Loucy (cell line): ENCODE measurements around the gene SGPL1.

Source experiments
- H2AFZ ChIP-seq: fragments of 200-600 bp; sonication (generic); 2 replicates; pipeline ENCODE4 v1.6.0; 2016; ENCODE audit warnings: antibody characterized with exemption, mild to moderate bottlenecking, low read length, moderate library complexity
- H3F3A ChIP-seq: fragments of 200-600 bp; 2 replicates; pipeline ENCODE4 v1.6.0; 2016; ENCODE audit warnings: antibody characterized with exemption, low read depth, mild to moderate bottlenecking
- H3K27me3 ChIP-seq: fragments of 200-600 bp; sonication (generic); 2 replicates; pipeline ENCODE4 v1.6.1; 2014; ENCODE audit warnings: low read length, mild to moderate bottlenecking; ENCODE audit not compliant: insufficient read depth, poor library complexity, severe bottlenecking
- H3K36me3 ChIP-seq: fragments of 200-600 bp; sonication (generic); 2 replicates; pipeline ENCODE4 v1.6.1; 2016; ENCODE audit warnings: low read length; ENCODE audit not compliant: insufficient read depth
- H3K4me1 ChIP-seq: fragments of 200-600 bp; sonication (generic); 2 replicates; pipeline ENCODE4 v1.5.1; 2014; ENCODE audit warnings: low read length, mild to moderate bottlenecking; ENCODE audit not compliant: insufficient read depth, poor library complexity, severe bottlenecking
- H3K4me2 ChIP-seq: fragments of 200-600 bp; sonication (generic); 2 replicates; pipeline ENCODE4 v1.6.0; 2014; ENCODE audit warnings: antibody characterized with exemption, low read length, low read depth, mild to moderate bottlenecking; ENCODE audit not compliant: poor library complexity, severe bottlenecking
- H3K4me3 ChIP-seq: fragments of 200-600 bp; sonication (generic); 2 replicates; pipeline ENCODE4 v1.5.1; 2014; ENCODE audit warnings: low read length, mild to moderate bottlenecking, mixed read lengths; ENCODE audit not compliant: poor library complexity, severe bottlenecking
- H3K79me2 ChIP-seq: fragments of 200-600 bp; sonication (generic); 2 replicates; pipeline ENCODE4 v1.6.1; 2014; ENCODE audit warnings: low read length; ENCODE audit not compliant: insufficient read depth
- H3K9ac ChIP-seq: fragments of 200-600 bp; sonication (generic); 2 replicates; pipeline ENCODE4 v1.6.0; 2014; ENCODE audit warnings: mild to moderate bottlenecking, low read depth, low read length, moderate library complexity; ENCODE audit not compliant: poor library complexity, severe bottlenecking
- H3K9me2 ChIP-seq: fragments of 200-600 bp; sonication (generic); replicated peaks from 2 replicates; pipeline ENCODE4 v1.6.1; 2016; ENCODE audit warnings: low read depth, low read length, mixed read lengths
- H3K9me3 ChIP-seq: fragments of 200-600 bp; sonication (generic); 2 replicates; pipeline ENCODE4 v1.6.1; 2014; ENCODE audit warnings: mild to moderate bottlenecking, antibody characterized with exemption, low read length, low read depth; ENCODE audit not compliant: insufficient read depth
- H4K20me1 ChIP-seq: fragments of 200-600 bp; sonication (generic); 2 replicates; pipeline ENCODE4 v1.6.0; 2014; ENCODE audit warnings: antibody characterized with exemption, low read length, mild to moderate bottlenecking; ENCODE audit not compliant: insufficient read depth, poor library complexity, severe bottlenecking
- CTCF ChIP-seq: fragments of 200-600 bp; sonication (generic); conservative IDR thresholded peaks from 2 replicates; pipeline ENCODE4 v1.5.1; 2014; ENCODE audit warnings: mild to moderate bottlenecking, antibody characterized with exemption, low read length
- EZH2phosphoT487 ChIP-seq: fragments of 200-600 bp; IDR thresholded peaks from 2 replicates; pipeline ENCODE4 v1.6.1; 2018; ENCODE audit warnings: antibody characterized with exemption, mild to moderate bottlenecking, moderate library complexity, borderline replicate concordance

The SGPL1 gene

DNA sequence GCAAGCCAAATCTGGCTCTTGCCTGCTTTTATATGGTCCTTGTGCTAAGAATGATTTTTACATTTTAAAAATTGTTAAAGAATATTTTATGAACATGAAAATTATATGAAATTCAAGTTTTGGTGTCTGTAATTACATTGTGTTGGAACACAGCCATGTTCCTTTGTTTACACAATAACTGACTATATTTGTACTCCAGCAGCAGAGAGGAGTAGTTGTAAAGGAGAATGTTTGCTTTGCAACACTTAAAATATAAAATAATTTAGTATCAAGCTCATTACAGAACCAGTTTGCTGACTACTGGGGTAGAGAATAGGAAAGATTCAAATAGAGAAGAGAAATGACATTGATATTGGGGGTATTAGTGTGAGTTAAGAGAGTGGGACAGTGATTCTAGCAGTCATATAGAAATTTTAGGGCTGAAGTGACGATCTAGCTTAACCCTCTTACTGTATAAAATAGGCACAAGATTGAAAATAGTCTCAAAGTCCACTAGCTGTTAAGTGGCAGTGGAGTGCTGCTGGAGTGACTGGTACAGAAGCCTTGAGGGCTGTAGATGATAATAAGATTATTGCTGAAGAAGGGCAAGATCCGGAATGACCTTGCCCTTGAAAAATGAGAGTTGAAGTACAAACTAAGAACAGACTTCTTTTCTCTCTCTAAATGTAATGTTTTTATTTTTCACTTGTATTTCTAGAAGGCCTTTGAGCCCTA lies 28.2 kb downstream of the SGPL1 start:
- no peaks in the 10 kb centered on the region for H4K20me1 ChIP-seq
- TF ChIP-seq EZH2phosphoT487 (no peak), CTCF (no peak)
- H3K79me2 ChIP-seq: 0 out of 2 replicates have a peak, but pooled peaks cover 5% of the 10 kb centered on the region
- peaks cover 19% of the 10 kb centered on the region for H3K4me1 ChIP-seq
- H3K4me2 ChIP-seq: no peak overlapping the region
- peaks cover 13% of the 10 kb centered on the region; the same call in 1 of the 2 replicates for H3K36me3 ChIP-seq
- H2AFZ ChIP-seq: no peak overlapping the region
- no peaks in the 10 kb centered on the region for H3K27me3 ChIP-seq
- H3K9me2 ChIP-seq: no peaks in the 10 kb centered on the region
- no peaks in the 10 kb centered on the region for H3K9me3 ChIP-seq
- no peak overlapping the region for H3K9ac ChIP-seq
- no peaks in the 10 kb centered on the region for H3F3A ChIP-seq
- H3K4me3 ChIP-seq: no peak overlapping the region

GRCh38 chr10:70845256-70845655 lies 29.5 kb downstream of the SGPL1 start:
- Histone ChIP-seq H3K9me2 (no peaks in the 10 kb centered on the region), H3K4me1 (peaks cover 19% of the 10 kb centered on the region), H3K79me2 (0 out of 2 replicates have a peak, but pooled peaks cover 5% of the 10 kb centered on the region), H4K20me1 (no peaks in the 10 kb centered on the region), H2AFZ (no peak overlapping the region), H3K4me3 (no peak overlapping the region), H3K36me3 (peaks cover 14% of the 10 kb centered on the region; the same call in 1 of the 2 replicates), H3K4me2 (no peak overlapping the region), H3K9me3 (no peaks in the 10 kb centered on the region), H3K9ac (no peak overlapping the region), H3F3A (no peaks in the 10 kb centered on the region), H3K27me3 (no peaks in the 10 kb centered on the region)
- TF ChIP-seq CTCF: no peak
- TF ChIP-seq EZH2phosphoT487: no peak

DNA sequence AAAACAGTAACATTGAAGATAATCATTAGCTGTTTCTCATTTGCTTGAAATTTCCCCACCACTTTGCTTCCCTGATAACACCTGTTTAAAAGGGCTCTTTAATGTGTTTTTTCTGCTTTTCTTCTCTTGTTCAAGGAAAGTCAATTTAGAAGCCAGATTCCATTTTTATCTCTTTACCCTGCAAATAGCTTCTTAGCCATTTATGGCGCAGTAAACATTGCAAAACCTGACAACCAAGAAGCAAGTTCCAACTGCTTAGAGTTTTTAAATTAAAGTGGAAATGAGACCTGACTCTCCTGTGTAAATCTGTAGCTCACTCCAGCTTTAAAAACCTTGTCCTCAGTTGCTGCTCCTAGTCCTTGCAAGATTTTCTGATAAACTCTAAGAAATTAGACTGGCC lies 30.1 kb downstream of the SGPL1 start:
- Histone ChIP-seq H3K4me1 (peaks cover 16% of the 10 kb centered on the region), H3K9ac (no peak overlapping the region), H3K4me3 (no peak overlapping the region), H4K20me1 (no peaks in the 10 kb centered on the region), H3K9me3 (no peaks in the 10 kb centered on the region), H3K9me2 (no peaks in the 10 kb centered on the region), H3K4me2 (no peak overlapping the region), H3K79me2 (0 out of 2 replicates have a peak, but pooled peaks cover 5% of the 10 kb centered on the region), H2AFZ (no peak overlapping the region), H3K27me3 (no peaks in the 10 kb centered on the region), H3K36me3 (peaks cover 16% of the 10 kb centered on the region; the same call in 1 of the 2 replicates), H3F3A (no peaks in the 10 kb centered on the region)
- TF ChIP-seq CTCF: no peak
- TF ChIP-seq EZH2phosphoT487: no peak
